Activated CD8-positive, alpha-beta memory T cell treated with anti-CD3 and anti-CD28 coated beads for 24 hours (primary cell): ENCODE measurements around the gene JAZF1.
A peak's percentile ranks its signal among the peaks of the same experiment; 100 is the strongest.

Experiments
- DNase-seq: peaks from one replicate; pipeline ENCODE4 v3.0.0-alpha.2; 2020

Gene JAZF1

GRCh38 chr7:28102797-28103196 lies 77.8 kb downstream of the JAZF1 start:
- DNase-seq, result no peak

GRCh38 chr7:28096713-28097112 lies 83.9 kb downstream of the JAZF1 start:
- DNase-seq, result no peak

- no peak for DNase-seq
Observed at GRCh38 chr7:28095231-28095630, 85.4 kb downstream of the JAZF1 start.

- peak; percentile 71 for DNase-seq
Observed at GRCh38 chr7:28093623-28094232, 86.9 kb downstream of the JAZF1 start.

GRCh38 chr7:28091190-28091589 lies 89.4 kb downstream of the JAZF1 start:
- DNase-seq, result no peak

GRCh38 chr7:28088901-28089714 lies 91.5 kb downstream of the JAZF1 start:
- no peak for DNase-seq

- DNase-seq, result no peak
Observed at GRCh38 chr7:28088032-28088431, 92.6 kb downstream of the JAZF1 start.

GRCh38 chr7:28086198-28086597 lies 94.4 kb downstream of the JAZF1 start:
- DNase-seq, result no peak

GRCh38 chr7:28083998-28084985 lies 96.3 kb downstream of the JAZF1 start:
- no peak for DNase-seq

- DNase-seq, result no peak
Observed at GRCh38 chr7:28083164-28083997, 97.2 kb downstream of the JAZF1 start.

GRCh38 chr7:28082071-28082470 lies 98.5 kb downstream of the JAZF1 start:
- no peak for DNase-seq

GRCh38 chr7:28081016-28081415 lies 99.6 kb downstream of the JAZF1 start:
- no peak for DNase-seq

- DNase-seq, result peak; percentile 70
Observed at GRCh38 chr7:28078036-28078901, 102.3 kb downstream of the JAZF1 start.

- no peak for DNase-seq
Observed at GRCh38 chr7:28077616-28078015, 103.0 kb downstream of the JAZF1 start.

- no peak for DNase-seq
Observed at GRCh38 chr7:28076423-28077200, 104.0 kb downstream of the JAZF1 start.

GRCh38 chr7:28075674-28076358 lies 104.8 kb downstream of the JAZF1 start:
- DNase-seq, result no peak

- DNase-seq, result no peak
Observed at GRCh38 chr7:28072876-28073514, 107.6 kb downstream of the JAZF1 start.

- no peak for DNase-seq
Observed at GRCh38 chr7:28071570-28071969, 109.0 kb downstream of the JAZF1 start.

- no peak for DNase-seq
Observed at GRCh38 chr7:28070297-28071055, 110.1 kb downstream of the JAZF1 start.
